GM18868 (cell line): Measurements from ENCODE around the gene ELMOD3.
A peak's percentile ranks its signal among the peaks of the same experiment; 100 is the strongest.

ENCODE experiments used
- ATAC-seq: cut with Tn5 transposase; IDR thresholded peaks from one replicate; pipeline ENCODE4 v1.9.1; 2021; ENCODE audit warnings: mild to moderate bottlenecking, moderate library complexity; ENCODE audit not compliant: unreplicated experiment

Gene ELMOD3

DNA sequence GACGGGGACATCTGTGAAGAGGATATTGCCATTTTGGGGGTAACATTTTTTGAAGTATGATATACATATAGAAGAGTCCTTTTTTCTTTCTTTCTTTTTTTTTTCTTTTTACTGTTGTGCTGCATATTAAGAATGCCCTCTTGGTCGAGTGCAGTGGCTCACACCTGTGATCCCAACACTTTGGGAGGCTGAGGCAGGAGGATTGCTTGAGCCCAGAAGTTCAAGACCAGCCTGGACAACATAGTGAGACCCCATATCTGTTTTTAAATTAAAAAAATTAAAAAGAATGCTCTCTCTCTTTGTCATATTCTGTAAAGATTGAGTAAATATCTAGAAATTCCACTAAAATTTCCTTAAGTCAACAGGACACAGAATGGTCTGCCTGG is 67.5 kb downstream of the ELMOD3 start:
- ATAC-seq: no peak

DNA sequence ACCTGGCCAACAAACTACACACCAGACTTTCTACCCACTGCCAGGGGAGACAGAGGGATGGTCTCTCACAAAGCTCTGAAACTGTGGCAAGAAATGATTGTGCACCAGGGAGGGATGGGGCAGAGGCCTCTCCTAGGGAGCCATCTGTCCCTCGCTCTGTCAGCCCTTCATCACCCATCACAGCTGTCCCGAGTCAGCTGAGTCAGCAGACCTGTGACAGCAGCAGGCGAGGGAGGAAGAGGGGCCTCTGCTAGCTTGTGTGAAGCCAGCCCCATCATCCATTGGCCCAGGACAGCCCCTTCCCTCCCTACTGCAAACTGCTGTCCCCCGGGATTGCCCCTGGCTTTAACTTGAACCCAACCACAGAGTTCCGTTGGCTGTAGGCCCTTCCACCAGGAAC is 69.0 kb downstream of the ELMOD3 start:
- ATAC-seq: no peak

DNA sequence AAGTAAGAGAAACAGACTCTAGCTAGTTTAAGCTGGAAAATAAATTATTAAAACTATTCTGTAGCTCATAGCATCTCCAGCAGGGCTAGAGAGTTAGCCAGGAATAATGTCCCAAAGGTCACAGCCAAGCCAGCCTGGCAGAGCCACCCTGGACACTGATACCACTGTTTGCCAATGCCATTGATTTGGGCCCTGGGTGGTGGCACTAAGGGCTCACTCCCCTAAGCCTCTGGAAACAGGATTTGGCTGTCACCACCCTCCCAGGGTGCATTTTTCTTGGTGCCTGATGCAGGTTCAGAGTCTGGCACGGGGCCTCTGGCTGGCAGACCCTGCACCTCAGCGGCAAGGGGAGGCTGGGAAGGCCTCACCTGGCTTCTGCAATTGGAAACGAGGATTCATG is 71.0 kb downstream of the ELMOD3 start:
- no peak for ATAC-seq

DNA sequence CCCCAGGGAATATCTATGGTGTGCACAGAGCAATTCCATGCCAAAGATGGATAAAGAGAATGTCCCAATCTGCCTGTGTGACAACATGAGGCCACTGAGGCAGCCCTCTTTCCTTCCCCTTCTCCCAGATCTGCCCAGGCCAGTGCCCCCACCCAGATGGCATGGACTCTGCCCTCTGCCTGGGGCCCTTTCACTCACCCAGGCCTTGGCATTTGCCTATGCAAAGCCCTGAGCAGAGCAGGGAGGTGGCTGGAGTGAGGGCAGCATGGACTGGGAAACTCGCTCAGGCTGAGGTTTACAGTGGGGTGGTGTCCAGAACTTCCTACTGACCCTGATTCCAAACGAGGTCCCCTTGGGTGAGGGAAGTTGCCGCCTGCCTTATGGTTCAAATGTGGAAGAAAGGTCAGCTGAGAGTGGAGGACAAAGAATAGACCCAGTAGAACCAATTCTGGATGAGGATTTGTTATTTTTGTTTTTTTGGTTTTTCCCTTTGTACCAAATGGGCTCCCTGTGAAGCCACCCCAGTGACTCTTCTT is 72.8 kb downstream of the ELMOD3 start:
- no peak for ATAC-seq

DNA sequence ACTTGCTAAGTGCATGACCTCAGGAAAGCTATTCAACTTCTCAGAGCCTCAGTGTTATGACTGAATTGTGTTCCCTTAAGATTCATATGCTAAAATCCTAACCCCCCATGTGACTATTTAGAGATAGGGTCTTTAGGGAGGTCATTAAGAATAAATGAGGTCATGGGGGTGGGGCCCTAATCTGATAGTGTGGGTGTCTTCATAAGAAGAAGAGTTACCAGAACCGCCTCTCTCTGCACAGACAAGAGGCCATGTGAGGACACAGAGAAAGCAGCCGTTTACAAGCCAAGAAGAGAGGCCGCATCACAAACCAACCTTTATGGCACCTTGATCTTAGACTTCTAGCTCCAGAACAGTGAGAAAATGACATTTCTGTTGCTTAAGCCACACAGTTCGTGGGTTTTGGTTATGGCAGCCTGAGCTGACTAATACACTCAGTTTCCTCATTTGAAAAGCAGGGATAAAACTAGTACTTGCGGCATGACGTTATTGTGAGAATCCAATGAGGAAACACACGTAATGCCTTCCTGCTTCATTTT is 73.8 kb downstream of the ELMOD3 start:
- no peak for ATAC-seq

DNA sequence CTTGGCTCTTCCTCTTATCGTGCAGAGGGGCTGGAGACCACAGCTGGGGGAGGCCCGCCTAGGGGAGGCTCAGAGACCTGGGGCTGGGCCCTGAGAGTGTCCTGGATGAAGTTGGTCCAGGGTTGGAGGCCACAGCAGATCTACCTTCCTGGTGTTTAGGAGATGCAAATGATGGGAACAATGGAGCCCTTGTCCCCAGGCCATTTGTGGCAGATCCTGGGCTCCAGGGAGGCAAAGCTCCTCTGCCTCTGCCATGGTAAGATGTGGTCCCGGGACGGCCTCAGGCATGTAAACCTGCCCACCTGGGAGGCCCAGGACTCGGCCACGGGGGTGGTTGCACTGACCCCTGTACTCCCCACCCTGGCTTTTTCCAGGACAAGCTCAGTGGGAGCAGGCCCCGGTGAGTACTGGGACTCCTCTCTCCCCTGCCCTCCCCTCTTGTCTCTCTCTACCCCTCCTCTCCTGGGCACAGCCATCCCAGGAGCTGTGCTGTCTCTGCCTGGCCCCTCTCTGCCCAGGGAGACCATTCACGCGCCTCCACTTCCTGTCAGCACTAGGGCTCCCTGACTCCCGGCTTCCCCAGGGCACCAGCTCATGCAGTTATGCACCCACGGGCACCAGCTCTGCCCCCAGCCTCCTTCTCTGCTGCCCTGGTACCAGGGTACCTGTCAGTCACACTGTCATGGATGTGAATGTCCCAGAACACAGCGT is 74.8 kb downstream of the ELMOD3 start:
- no peak for ATAC-seq

DNA sequence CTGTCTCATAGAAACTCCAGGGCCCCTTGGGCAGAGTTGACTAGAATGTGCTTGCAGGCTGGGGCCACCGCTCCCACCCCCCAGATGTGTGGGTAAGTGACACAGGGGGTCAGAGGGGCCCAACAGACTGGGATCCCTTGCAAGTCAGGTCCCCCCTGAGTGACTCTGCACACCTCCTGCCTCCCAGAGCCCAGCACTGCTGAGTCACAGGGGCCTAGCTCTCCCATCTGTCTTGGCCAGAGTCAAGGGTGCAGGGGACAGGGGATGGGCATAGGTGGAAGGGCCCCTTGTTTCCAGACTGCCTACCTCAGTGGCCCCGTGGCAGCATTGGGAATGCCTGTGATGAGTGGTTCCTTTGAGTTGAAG is 75.3 kb downstream of the ELMOD3 start:
- ATAC-seq: no peak

DNA sequence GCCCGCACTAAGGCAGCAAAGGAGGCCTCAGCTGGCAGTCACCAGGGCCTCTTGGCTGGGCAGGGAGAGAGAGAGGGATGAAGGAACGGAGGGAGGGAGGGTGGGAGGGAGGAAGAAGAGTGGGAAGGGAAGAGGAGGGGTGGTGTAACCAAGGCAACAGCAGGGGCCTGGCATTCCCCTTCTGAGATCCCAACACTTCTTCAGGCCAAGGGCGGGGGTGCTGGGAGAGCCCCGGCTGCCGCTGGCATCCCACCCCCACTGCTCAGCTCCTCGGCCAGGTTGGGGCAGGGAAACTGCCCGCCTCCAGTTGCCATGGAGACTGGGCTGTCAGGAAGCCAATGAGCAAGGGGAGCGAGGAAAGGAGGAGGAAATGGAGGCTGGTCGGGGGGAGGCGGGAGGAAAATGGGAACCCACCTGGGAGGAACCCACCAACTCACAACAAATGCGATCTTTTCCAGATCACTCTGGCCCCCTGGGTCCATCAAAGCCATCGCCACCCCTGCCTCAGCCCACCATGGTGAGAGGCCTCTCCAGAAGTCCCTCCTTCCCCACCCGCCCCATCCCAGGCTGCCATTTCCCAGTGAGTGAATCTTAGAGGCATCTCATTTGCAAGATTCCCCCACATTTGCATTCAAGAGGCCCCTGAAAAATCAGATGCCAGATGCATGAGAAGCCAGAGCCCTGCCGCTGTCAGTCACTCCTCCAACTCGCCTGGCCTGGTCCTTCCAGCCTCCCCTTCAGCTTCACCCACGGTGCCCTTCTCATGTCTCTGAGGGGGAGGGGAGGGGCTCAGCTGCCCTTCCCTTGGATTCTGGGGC is 76.4 kb downstream of the ELMOD3 start:
- ATAC-seq: no peak

DNA sequence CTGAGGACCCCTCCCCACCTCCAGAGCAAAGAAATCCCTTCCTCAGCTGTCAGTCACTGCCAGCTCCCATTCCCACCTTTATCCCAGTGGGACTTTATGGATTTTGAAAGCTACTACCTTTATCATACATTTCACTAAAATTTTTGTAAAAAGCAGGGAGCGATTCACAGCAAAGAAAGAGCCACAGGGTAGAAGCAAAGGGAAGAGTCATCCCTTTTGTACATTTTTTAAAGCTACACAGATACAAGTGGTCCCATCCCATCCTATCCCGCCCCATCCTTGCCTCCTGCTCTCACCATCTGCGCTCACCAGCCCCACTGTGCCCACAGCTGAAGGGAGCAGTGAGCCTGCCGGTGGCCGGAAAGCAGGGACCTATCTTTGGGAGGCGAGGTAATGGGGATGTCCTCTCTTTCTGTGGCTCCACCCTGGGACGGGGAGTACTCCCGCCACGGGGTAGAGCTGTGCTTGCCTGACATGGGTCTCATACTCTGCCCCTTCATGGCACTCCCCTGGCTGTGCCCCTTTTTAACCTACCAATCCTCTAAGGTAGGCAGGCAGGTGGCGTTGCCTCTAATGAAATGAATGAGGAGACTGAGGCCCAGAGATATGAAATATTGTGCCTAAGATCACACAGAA is 77.1 kb downstream of the ELMOD3 start:
- ATAC-seq: no peak

DNA sequence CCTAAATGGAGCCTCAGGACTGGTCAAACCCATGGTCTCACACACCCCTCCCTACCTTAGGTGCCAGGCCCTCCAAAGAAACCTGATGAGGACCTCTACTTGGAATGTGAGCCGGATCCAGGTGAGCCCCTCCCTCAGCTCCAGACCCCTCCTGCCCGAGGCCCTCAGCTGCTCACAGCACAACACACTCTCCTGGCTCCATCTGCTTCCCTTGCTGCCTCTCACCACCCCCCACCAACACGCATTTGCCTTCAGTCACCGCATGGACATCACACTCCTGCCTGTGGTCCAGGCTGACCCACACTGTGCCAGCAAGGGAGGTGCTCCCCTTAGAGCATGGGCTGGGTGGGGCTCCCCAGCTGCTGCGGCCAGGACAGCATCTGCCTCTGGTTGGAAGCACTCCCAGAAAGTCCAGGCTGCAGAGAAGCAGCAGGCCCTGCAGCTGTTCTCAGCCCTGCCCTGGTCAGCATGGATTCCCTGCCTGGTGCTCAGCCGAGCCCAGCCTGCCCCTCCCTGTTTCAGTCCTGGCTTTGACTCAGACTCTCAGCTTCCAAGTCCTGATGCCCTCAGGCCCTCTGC is 79.0 kb downstream of the ELMOD3 start:
- ATAC-seq: no peak

DNA sequence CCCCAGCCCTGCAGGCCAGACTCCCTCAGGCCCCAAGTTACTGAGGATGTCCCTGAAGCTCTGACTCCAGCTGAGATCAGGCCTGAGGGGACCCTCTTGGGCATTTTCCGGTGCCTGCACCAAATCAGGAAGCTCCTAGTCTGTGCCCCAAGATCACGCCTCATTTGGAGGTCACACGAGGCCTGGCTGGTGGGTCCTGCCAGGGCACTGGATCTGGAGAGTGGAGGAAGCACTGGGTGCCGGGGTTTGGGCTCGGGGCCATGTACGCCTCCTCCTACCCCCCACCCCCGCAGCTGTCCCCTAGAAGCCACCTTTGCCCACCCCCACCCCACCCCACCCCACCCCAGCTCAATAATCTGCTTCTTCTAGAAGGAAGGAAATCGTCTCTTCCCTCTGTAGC is 80.1 kb downstream of the ELMOD3 start:
- ATAC-seq: no peak

DNA sequence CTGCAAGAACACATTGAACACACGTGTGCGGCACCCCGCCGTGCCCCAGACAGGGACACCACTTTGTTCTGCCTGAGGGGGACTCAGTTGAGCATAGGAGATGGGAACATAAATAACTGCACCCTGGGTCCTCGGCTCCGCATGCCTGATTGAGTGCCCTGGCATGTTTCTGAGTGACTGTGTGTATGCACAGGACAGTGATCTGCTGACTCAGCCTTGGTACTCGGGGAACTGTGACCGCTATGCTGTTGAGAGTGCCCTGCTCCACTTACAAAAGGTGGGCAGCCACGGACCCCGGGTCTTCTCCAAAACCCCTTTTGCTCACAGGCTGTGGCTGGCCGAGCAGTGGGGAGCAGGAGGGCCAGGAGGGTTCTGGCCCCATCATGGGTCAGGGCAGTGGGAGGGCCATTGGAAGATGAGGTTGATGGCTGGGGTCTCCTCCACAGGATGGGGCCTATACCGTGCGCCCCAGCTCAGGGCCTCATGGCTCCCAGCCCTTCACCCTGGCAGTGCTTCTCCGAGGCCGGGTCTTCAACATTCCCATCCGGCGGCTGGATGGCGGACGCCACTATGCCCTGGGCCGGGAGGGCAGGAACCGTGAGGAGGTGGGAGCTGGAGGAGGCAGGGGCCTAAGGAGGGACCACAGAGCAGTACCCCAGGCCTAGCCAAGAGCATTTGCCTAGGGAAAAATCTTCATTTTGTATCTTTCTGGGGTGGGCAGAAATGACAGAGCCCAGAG is 80.8 kb downstream of the ELMOD3 start:
- no peak for ATAC-seq

DNA sequence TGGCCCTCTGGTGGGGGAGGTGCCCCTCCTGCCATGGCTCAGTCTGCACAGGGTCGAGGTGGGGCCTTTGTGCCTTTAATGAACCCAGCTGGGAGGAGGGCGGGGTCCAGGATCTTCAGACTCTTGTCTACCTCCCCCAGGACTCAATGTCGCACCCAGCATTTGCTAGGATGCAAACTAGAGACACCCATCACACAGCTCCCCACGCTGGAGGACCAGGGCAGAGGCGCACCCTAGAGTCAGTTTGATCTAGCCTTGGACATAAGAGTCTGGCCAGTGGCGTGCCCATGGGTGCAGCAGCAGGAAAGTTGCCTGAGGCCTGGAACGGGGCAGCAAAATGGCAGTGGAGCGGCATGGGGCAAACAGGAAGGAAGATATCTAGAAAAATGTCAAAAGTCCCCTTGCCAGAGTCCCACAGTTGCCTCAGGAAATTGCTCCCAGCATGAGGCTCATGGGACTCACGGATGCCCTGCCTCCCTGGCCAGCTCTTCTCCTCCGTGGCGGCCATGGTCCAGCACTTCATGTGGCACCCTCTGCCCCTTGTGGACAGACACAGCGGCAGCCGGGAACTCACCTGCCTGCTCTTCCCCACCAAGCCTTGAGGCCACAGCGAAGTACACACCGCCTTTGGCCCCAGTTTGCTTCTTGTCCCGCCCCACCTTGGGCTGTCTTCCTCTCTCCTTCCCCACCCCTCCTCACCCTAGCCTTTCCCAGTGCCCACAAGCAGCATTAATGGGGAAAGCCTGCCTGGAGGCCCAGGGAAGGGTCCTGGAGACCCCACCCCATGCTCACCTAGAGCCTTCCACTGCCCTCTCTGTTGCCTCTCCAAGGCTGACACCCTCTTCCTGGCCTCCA is 81.6 kb downstream of the ELMOD3 start:
- no peak for ATAC-seq

DNA sequence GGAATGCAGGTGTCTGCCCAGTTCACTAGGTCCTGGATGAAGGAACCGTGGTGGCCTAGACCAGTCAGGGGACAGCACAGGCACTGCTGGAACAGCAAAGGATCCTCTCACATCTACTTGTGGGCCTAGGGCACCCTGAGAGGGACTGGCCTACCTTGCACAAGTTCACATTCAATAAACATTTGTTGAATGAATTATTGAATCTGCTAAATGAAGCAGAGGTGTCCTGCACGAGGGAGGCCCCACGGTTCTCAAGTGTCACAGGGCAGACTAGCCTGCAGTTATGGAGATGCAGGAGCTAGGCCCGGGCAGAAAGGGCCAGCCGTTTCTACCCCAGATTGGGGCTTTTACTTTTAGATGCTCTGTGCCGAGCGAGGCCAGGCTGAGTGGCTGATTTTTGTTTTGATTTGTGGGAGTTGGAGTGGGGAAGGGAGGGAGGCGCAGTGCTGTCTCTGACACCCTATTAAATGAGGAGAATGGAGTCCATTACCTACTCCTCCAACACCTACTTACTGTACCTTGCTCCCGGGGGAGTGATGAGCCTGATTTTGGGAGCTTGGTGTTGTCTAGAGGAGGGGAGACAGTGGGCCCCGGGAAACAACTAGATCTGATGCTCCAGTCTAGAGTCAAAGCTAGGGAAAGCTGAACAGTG is 82.4 kb downstream of the ELMOD3 start:
- no peak for ATAC-seq

DNA sequence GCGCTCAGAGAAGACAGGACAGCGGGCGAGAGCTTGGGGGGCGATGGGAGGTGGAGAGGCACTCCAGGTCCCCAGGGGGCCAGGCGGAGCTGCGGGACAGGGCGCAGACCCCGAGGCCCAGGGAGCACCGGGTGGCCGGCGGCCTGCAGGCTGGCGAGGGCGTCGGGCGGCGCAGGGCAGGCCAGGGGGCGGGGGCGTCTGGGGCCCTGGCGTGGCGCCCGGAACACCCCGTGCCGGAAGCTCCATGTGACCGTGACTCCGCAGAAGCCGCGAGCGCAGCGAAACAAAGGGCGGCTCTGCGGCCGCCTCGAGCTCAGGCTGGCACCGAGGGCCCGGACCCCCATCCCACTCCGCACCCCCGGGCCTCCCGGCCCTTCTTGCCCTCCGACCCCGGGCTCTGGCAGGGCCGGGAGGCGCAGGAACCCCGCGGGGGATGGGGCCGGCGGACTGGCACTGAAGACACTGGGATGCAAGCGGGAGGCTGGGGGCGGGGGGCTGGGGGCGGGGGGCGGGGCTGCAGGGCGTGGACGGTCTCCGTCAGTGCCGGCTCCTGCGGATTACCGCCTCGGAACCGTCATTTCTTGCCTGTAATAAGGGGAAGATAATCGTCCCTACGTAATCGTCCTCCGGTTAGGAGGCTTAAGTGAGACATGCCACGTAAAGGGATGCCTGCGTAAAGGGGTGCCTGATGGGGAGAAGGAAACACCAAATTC is 83.1 kb downstream of the ELMOD3 start:
- ATAC-seq: peak; percentile 86

DNA sequence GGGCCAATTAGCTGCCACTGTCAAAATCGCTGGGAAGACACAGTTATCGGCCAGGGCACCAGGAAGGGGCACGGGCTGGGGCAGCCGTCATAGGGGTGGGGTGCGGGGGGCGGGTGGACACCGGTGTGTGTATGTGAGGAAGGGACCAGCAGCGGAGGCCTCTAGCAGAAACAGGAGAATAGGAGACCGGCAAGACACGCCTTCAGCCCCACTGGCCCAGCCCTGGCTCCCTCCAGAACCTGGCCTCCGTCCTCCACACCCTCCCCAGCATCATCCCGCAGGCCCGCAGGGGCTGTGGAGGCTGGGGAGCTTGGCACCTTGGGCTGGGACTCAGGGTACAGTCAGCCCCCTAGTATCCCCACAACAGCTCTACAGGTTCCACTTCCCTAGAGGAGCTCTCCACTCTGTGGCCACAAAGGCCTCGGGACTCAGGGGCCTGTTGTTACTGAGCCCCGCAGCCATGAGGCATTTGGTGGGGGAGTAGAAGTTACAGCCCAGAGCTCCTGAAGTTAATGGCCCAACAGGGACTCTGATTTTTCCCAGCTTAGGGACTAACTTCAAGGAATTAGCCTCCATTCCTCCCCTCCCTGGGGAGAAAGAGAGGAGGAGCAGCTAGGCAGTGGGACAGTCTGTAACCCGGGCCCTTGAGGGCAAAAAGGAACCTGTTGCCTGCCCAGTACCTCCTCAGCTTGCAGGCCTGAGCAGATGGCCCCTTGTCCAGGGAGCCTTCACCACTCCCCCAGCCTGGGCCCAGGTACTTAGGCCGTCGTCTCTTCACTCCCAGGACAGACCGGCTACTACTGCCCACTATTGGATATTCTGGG is 83.8 kb downstream of the ELMOD3 start:
- no peak for ATAC-seq

DNA sequence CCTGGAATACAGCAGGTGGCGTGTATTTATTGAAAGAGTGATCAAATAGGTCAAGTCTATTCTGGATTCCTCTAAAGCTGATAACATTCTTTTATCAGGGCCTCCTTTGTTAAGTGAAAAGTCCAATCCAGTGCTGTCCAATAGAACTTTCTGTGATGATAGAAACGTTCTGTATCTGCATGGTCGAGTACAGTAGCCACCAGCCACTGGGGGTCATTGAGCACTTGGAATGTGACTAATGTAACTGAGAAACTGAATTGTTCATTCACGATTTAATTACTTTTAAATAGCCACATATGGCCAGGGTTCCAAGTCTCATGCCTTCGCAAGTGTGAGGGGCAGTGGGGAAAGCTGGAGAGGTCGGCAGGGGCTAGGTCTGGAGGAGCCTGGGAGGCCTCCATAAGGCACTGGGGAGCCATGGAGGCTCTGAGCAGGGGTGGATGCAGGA is 84.5 kb downstream of the ELMOD3 start:
- ATAC-seq: no peak
